Right lobe of liver (tissue), 4 donors: ENCODE results near the gene N4BP2L1.

Experiments
- CTCF ChIP-seq, 4 donors: fragments of 200-600 bp in 3 of 4; fragments of 450-650 bp in 1 of 4; IDR thresholded peaks; one replicate each; pipeline versions ENCODE4 v1.5.1 to v1.8.0; 2016 to 2022; ENCODE audit warnings: antibody characterized with exemption in 4 of 4, mild to moderate bottlenecking in 2 of 4
- POLR2A ChIP-seq: fragments of 450-650 bp; IDR thresholded peaks from one replicate; pipeline ENCODE4 v1.6.1; 2017; ENCODE audit warnings: antibody characterized with exemption, mild to moderate bottlenecking
- donor health status: DM: no; HTN: no; CAD: no.
- donor health status: DM: no; HTN: no; CAD: no.
- donor health status: DM: no; HTN: yes; CAD: no.

GRCh38 chr13:32447894-32448623 lies 20.1 kb upstream of the N4BP2L1 start:
- TF ChIP-seq CTCF (IDR thresholded peaks at IDR 0.05) (no peak), POLR2A (no peak)
